Measurements from ENCODE around the gene SP140L.

- TF ChIP-seq CTCF (IDR thresholded peaks at IDR 0.05) (no peak), POLR2A (IDR thresholded peaks at IDR 0.05) (no peak), EP300 (IDR thresholded peaks at IDR 0.05) (no peak)
Measured at GRCh38 chr2:230423851-230424458, 97.0 kb downstream of the SP140L start.

All from ovary (tissue), 3 donors.